Gastrocnemius medialis (tissue), 4 donors: ENCODE measurements around the gene PSMC1. TPM values are rescaled to one million over a fixed set of nuclear protein-coding genes. Genes with fewer than 3 reads are reported as not detected.
"Not testable (repeated sequence)": the region's sequence is repeated elsewhere in the genome, so short reads cannot be mapped to it uniquely, and the experiment has no call there.

ENCODE experiments used
- ATAC-seq, 2 donors: fragments of 150-250 bp; one replicate each; pipeline ENCODE4 v1.9.1; 2016
- DNase-seq, 2 donors: peaks; one replicate each; pipeline ENCODE4 v3.0.0-alpha.2; 2019
- H3K27ac ChIP-seq, 4 donors: fragments of 200-600 bp; sonication (generic); 1 replicate in 1 of 4; 2 replicates in 3 of 4; pipeline ENCODE4 v1.5.1; 2016 to 2018; ENCODE audit warnings: mild to moderate bottlenecking in 2 of 4, moderate library complexity in 1 of 4
- H3K27me3 ChIP-seq, 3 donors: fragments of 200-600 bp; sonication (generic) in 2 of 3; 1 replicate in 1 of 3; 2 replicates in 2 of 3; pipeline versions ENCODE4 v1.5.1 to v1.6.0; 2016 to 2019; ENCODE audit warnings: mild to moderate bottlenecking in 1 of 3, moderate library complexity in 1 of 3
- H3K36me3 ChIP-seq, 2 donors: fragments of 200-600 bp; sonication (generic) in 1 of 2; one replicate each; pipeline ENCODE4 v1.5.1; 2017 to 2018
- H3K4me1 ChIP-seq, 2 donors: fragments of 200-600 bp; sonication (generic) in 1 of 2; one replicate each; pipeline ENCODE4 v1.5.1; 2016 to 2017; ENCODE audit warnings: mild to moderate bottlenecking in 2 of 2
- H3K4me3 ChIP-seq, 4 donors: fragments of 200-600 bp; sonication (generic) in 3 of 4; 1 replicate in 1 of 4; 2 replicates in 3 of 4; pipeline ENCODE4 v1.5.1; 2016 to 2019; ENCODE audit warnings: mild to moderate bottlenecking in 2 of 4
- H3K9me3 ChIP-seq, 3 donors: fragments of 200-600 bp; sonication (generic) in 2 of 3; 1 replicate in 1 of 3; 2 replicates in 2 of 3; pipeline ENCODE4 v1.5.1; 2016 to 2019
- POLR2A ChIP-seq, 2 donors: fragments of 450-650 bp; IDR thresholded peaks; one replicate each; pipeline ENCODE4 v1.6.1; 2017; ENCODE audit warnings: antibody characterized with exemption in 2 of 2, mild to moderate bottlenecking in 2 of 2, moderate library complexity in 2 of 2
- in situ Hi-C, 4 donors: fragments of 200-750 bp; cut with MboI; loops; one replicate each; pipeline versions ENCODE4 v1.15.0 to v1.8.0; 2017; ENCODE audit warnings: low sequenced_read_pairs in 4 of 4
- intact Hi-C: fragments of 100-400 bp; cut with DNase I; formaldehyde crosslinking; loops from one replicate; pipeline ENCODE4 v1.15.1; 2023; ENCODE audit warnings: low total_unique reads
- total RNA-seq, 4 donors: library from RNA; depleted of rRNA; stranded (reverse); fragments of >200 nt; gene quantifications; one replicate each; pipeline versions ENCODE4 v1.1.0 to v1.2.3, GENCODE V29; 2016
- TF ChIP-seq, protein P1 (sequence below), 5 experiments: fragments of 450-650 bp in 3 of 5; fragments of 200-600 bp in 2 of 5; sonication (generic) in 2 of 5; IDR thresholded peaks in 4 of 5; conservative IDR thresholded peaks in 1 of 5; 1 replicate in 4 of 5; 2 replicates in 1 of 5; pipeline ENCODE4 v1.5.1; 2016 to 2019; ENCODE audit warnings: antibody characterized with exemption in 5 of 5, mild to moderate bottlenecking in 3 of 5, moderate library complexity in 3 of 5

The PSMC1 gene
- 100 to 1,000 TPM; 374 to 642 (median 528) TPM for total RNA-seq

- TF ChIP-seq, protein P1, sequence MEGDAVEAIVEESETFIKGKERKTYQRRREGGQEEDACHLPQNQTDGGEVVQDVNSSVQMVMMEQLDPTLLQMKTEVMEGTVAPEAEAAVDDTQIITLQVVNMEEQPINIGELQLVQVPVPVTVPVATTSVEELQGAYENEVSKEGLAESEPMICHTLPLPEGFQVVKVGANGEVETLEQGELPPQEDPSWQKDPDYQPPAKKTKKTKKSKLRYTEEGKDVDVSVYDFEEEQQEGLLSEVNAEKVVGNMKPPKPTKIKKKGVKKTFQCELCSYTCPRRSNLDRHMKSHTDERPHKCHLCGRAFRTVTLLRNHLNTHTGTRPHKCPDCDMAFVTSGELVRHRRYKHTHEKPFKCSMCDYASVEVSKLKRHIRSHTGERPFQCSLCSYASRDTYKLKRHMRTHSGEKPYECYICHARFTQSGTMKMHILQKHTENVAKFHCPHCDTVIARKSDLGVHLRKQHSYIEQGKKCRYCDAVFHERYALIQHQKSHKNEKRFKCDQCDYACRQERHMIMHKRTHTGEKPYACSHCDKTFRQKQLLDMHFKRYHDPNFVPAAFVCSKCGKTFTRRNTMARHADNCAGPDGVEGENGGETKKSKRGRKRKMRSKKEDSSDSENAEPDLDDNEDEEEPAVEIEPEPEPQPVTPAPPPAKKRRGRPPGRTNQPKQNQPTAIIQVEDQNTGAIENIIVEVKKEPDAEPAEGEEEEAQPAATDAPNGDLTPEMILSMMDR (IDR thresholded peaks at IDR 0.05 in 4 of 5, conservative IDR thresholded peaks at IDR 0.05 in 1 of 5): no peak
- TF ChIP-seq POLR2A (IDR thresholded peaks at IDR 0.05): peak; percentile 58 to 80
- Histone ChIP-seq H3K27ac (peak within 1 kb of the TSS; percentile 89 to 98 (median 94)), H3K4me1 (peaks cover 20% of the 10 kb centered on the region in 2 donors), H3K36me3 (peaks cover 4 to 27% of the 10 kb centered on the region in 2 donors), H3K27me3 (no peaks in the 10 kb centered on the region), H3K9me3 (no peaks in the 10 kb centered on the region), H3K4me3 (peak within 1 kb of the TSS; percentile 83 to 99 (median 89))
- peak; percentile 97 to 98 for ATAC-seq
- in situ Hi-C loops (loop anchor here in 2 of 4 donors (25.0 kb wide), 1 partner anchor 294 kb away; the partner anchor contains the start of genes EFCAB11 (in 2 of the 2) and TDP1 (in 2 of the 2)), intact Hi-C loops (loop anchor here (1.0 to 5.0 kb wide), 3 partner anchors 76 to 1704 kb away; no protein-coding TSS in a partner anchor)
- DNase-seq: peak; percentile 87 to 92
Measured at GRCh38 chr14:90256354-90257131, at the start of gene PSMC1. PSMC1 (plus strand) TSS chr14:90256553; CDS start chr14:90256598, 45 bp downstream.

- no peak for DNase-seq
- Histone ChIP-seq H3K36me3 (no peaks in the 10 kb centered on the region), H3K4me1 (no peaks in the 10 kb centered on the region), H3K27ac (no peak overlapping the region), H3K4me3 (no peak overlapping the region), H3K9me3 (no peaks in the 10 kb centered on the region), H3K27me3 (no peaks in the 10 kb centered on the region)
- no peak for ATAC-seq
- intact Hi-C loops: no loop called here
- in situ Hi-C loops: loop anchor here in 1 of 4 donors (25.0 kb wide), 1 partner anchor 1201 kb away; no protein-coding TSS in a partner anchor
- no peak for TF ChIP-seq POLR2A (IDR thresholded peaks at IDR 0.05)
- TF ChIP-seq, protein P1 (IDR thresholded peaks at IDR 0.05 in 4 of 5, conservative IDR thresholded peaks at IDR 0.05 in 1 of 5): no peak
Measured at GRCh38 chr14:90213099-90213748, 43.1 kb upstream of the PSMC1 start.

DNA sequence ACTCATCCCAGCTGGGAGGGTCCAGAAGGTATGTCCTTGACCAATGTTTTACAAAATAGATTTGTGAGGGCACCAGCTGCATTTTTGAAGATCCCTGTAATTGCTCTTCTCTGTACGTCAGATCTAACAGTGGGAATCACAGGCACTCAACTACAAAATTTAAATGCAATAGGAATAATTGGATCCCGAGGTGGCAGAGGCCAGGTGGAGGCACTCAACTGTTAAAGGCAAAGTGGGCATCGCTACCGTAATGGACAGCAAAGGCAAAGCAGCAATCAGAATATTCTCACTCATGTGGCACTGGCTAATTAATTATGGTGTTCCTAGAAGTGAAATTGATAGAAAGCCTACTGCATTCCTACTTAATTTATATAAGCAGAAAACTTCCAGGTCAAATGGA, 27.9 kb upstream of the PSMC1 start:
- Histone ChIP-seq H3K27me3 (no peaks in the 10 kb centered on the region), H3K4me1 (no peaks in the 10 kb centered on the region), H3K4me3 (no peak overlapping the region), H3K27ac (no peak overlapping the region), H3K36me3 (no peaks in the 10 kb centered on the region), H3K9me3 (no peaks in the 10 kb centered on the region)
- TF ChIP-seq, protein P1 (IDR thresholded peaks at IDR 0.05 in 4 of 5, conservative IDR thresholded peaks at IDR 0.05 in 1 of 5): no peak
- TF ChIP-seq POLR2A (IDR thresholded peaks at IDR 0.05): no peak
- no peak for ATAC-seq
- in situ Hi-C loops (loop anchor here in 1 of 4 donors (25.0 kb wide), 1 partner anchor 241 kb away; no protein-coding TSS in a partner anchor), intact Hi-C loops (no loop called here)
- DNase-seq: no peak

DNA sequence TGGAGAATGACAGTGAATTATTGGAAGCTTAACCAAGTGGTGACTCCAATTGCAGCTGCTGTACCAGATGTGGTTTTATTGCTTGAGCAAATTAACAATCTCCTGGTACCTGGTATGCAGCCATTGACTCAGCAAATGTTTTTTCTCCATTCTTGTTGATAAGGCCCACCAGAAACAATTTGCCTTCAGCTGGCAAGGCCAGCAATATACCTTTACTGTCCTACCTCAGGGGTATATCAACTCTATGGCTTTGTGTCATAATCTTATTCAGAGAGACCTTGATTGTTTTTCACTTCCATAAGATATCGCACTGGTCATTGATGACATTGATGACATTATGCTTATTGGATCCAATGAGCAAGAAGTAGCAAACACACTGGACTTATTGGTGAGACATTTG, 26.4 kb upstream of the PSMC1 start:
- DNase-seq, H3K27me3 ChIP-seq, H3K4me3 ChIP-seq, H3K27ac ChIP-seq, ATAC-seq, H3K4me1 ChIP-seq, intact Hi-C loops, H3K9me3 ChIP-seq, H3K36me3 ChIP-seq: not testable (repeated sequence)
- in situ Hi-C loops: loop anchor here in 1 of 4 donors (25.0 kb wide), 1 partner anchor 243 kb away; no protein-coding TSS in a partner anchor
